HG03575 (cell line): ENCODE measurements around the gene HS1BP3.

ENCODE experiments used
- ATAC-seq: cut with Tn5 transposase; IDR thresholded peaks from one replicate; pipeline ENCODE4 v1.9.1; 2021; ENCODE audit not compliant: unreplicated experiment, insufficient number of reproducible peaks, low FRiP score; ENCODE audit errors: extremely low read depth

The HS1BP3 gene

GRCh38 chr2:20666005-20666303 is 15.1 kb upstream of the HS1BP3 start:
- no peak for ATAC-seq

GRCh38 chr2:20665243-20666004 is 14.5 kb upstream of the HS1BP3 start:
- no peak for ATAC-seq

GRCh38 chr2:20664431-20665242 is 13.7 kb upstream of the HS1BP3 start:
- ATAC-seq: no peak

- no peak for ATAC-seq
Observed at GRCh38 chr2:20664071-20664390, 13.1 kb upstream of the HS1BP3 start.

- no peak for ATAC-seq
Observed at GRCh38 chr2:20663196-20664070, 12.5 kb upstream of the HS1BP3 start.

- ATAC-seq: no peak
Observed at GRCh38 chr2:20662308-20662937, 11.5 kb upstream of the HS1BP3 start.

- no peak for ATAC-seq
Observed at GRCh38 chr2:20661421-20662307, 10.8 kb upstream of the HS1BP3 start.

GRCh38 chr2:20660506-20661420 is 9.9 kb upstream of the HS1BP3 start:
- ATAC-seq: no peak

GRCh38 chr2:20657522-20658235 is 6.8 kb upstream of the HS1BP3 start:
- ATAC-seq: no peak

- no peak for ATAC-seq
Observed at GRCh38 chr2:20656561-20656960, 5.7 kb upstream of the HS1BP3 start.

GRCh38 chr2:20654535-20654813 is 3.6 kb upstream of the HS1BP3 start:
- no peak for ATAC-seq

- no peak for ATAC-seq
Observed at GRCh38 chr2:20653695-20654534, 3.0 kb upstream of the HS1BP3 start.

GRCh38 chr2:20652673-20653575 is 2.0 kb upstream of the HS1BP3 start:
- no peak for ATAC-seq

GRCh38 chr2:20652141-20652540 is 1.2 kb upstream of the HS1BP3 start:
- no peak for ATAC-seq

- no peak for ATAC-seq
Observed at GRCh38 chr2:20651731-20652099, 817 bp upstream of the HS1BP3 start.
